Smooth muscle cell (in vitro differentiated cells): ENCODE measurements around the gene CWC27. TPM values are rescaled to one million over a fixed set of nuclear protein-coding genes. Genes with fewer than 3 reads are reported as not detected.

Source experiments
- DNase-seq: peaks from one replicate; lab custom pipeline; 2025; ENCODE audit not compliant: unreplicated experiment; lab: John Stamatoyannopoulos, UW
- H2AFZ ChIP-seq: fragments of 200-600 bp; sonication (generic); 2 replicates; pipeline ENCODE4 v1.6.0; 2016; ENCODE audit warnings: antibody characterized with exemption, low read depth, mild to moderate bottlenecking
- H3F3A ChIP-seq: fragments of 200-600 bp; sonication (generic); 2 replicates; pipeline ENCODE4 v1.6.0; 2017; ENCODE audit warnings: antibody characterized with exemption, low read depth
- H3K27ac ChIP-seq: fragments of 200-600 bp; sonication (generic); 2 replicates; pipeline ENCODE4 v1.5.1; 2016; ENCODE audit warnings: low read depth, mild to moderate bottlenecking
- H3K27me3 ChIP-seq: fragments of 200-600 bp; sonication (generic); 2 replicates; pipeline ENCODE4 v1.6.1; 2016; ENCODE audit warnings: low read depth, mild to moderate bottlenecking
- H3K36me3 ChIP-seq: fragments of 200-600 bp; sonication (generic); 2 replicates; pipeline ENCODE4 v1.5.1; 2016; ENCODE audit warnings: low read depth
- H3K4me1 ChIP-seq: fragments of 200-600 bp; sonication (generic); 2 replicates; pipeline ENCODE4 v1.5.1; 2016; ENCODE audit warnings: low read depth
- H3K4me2 ChIP-seq: fragments of 200-600 bp; sonication (generic); 2 replicates; pipeline ENCODE4 v1.6.0; 2016; ENCODE audit warnings: mild to moderate bottlenecking
- H3K4me3 ChIP-seq: fragments of 200-600 bp; sonication (generic); 2 replicates; pipeline ENCODE4 v1.5.1; 2016; ENCODE audit warnings: mild to moderate bottlenecking
- H3K79me2 ChIP-seq: fragments of 200-600 bp; sonication (generic); 2 replicates; pipeline ENCODE4 v1.6.0; 2016; ENCODE audit warnings: low read depth, mild to moderate bottlenecking
- H3K9ac ChIP-seq: fragments of 200-600 bp; sonication (generic); 2 replicates; pipeline ENCODE4 v1.6.0; 2016; ENCODE audit warnings: low read depth
- H3K9me3 ChIP-seq: fragments of 200-600 bp; sonication (generic); replicated peaks from 2 replicates; pipeline ENCODE4 v1.5.1; 2016; ENCODE audit warnings: low read depth
- H4K20me1 ChIP-seq: fragments of 200-600 bp; sonication (generic); 2 replicates; pipeline ENCODE4 v1.6.0; 2016; ENCODE audit warnings: low read depth
- CTCF ChIP-seq: fragments of 200-600 bp; sonication (generic); IDR thresholded peaks from 2 replicates; pipeline ENCODE4 v1.5.1; 2017; ENCODE audit warnings: borderline replicate concordance, mild to moderate bottlenecking, antibody characterized with exemption; ENCODE audit not compliant: insufficient read depth, poor library complexity, severe bottlenecking
- WGBS: methylation state at CpG from one replicate; pipeline ENCODE4 v1.1.7; 2016; ENCODE audit warnings: low lambda C conversion rate; 5-methylcytosine and 5-hydroxymethylcytosine counted together
- polyA plus RNA-seq: library from polyadenylated mRNA; unstranded; fragments of >200 nt; fragmentation: Nextera tagmentation; extraction: Ambion mirVana; gene quantifications from 2 replicates; pipeline ENCODE4 v1.2.1, GENCODE V29; 2016
- total RNA-seq: library from RNA; depleted of rRNA; stranded (reverse); fragments of >200 nt; gene quantifications from 2 replicates; pipeline ENCODE4 v1.2.3, GENCODE V29; 2014

CWC27 gene
- total and polyA plus RNA-seq, 2 experiments from 2014 or later = 34.6 to 40.8 TPM

- Histone ChIP-seq H3K79me2 (peaks cover 24% of the 10 kb centered on the region), H3K27me3 (no peaks in the 10 kb centered on the region), H3K27ac (no peak overlapping the region), H2AFZ (no peak overlapping the region), H3K4me2 (no peak overlapping the region), H3F3A (no peaks in the 10 kb centered on the region), H3K4me1 (no peaks in the 10 kb centered on the region), H3K9ac (no peak overlapping the region), H3K36me3 (peaks cover 4% of the 10 kb centered on the region), H3K9me3 (no peaks in the 10 kb centered on the region), H4K20me1 (peaks cover 53% of the 10 kb centered on the region), H3K4me3 (no peak overlapping the region)
- TF ChIP-seq CTCF = no peak
- WGBS = 94% methylated on average over 1 of the region's 1 CpG
- no peak for DNase-seq
Observed at GRCh38 chr5:64742411-64742810, 26.3 kb upstream of the CWC27 start.

GRCh38 chr5:64742821-64743220, 25.9 kb upstream of the CWC27 start:
- Histone ChIP-seq H3K9ac (no peak overlapping the region), H3F3A (no peaks in the 10 kb centered on the region), H4K20me1 (peaks cover 50% of the 10 kb centered on the region), H3K4me1 (no peaks in the 10 kb centered on the region), H3K4me2 (no peak overlapping the region), H3K79me2 (peaks cover 24% of the 10 kb centered on the region), H3K9me3 (no peaks in the 10 kb centered on the region), H3K4me3 (no peak overlapping the region), H3K27me3 (no peaks in the 10 kb centered on the region), H3K36me3 (peaks cover 4% of the 10 kb centered on the region), H3K27ac (no peak overlapping the region), H2AFZ (no peak overlapping the region)
- DNase-seq = no peak
- no peak for TF ChIP-seq CTCF

GRCh38 chr5:64744914-64745313, 23.8 kb upstream of the CWC27 start:
- DNase-seq = no peak
- Histone ChIP-seq H4K20me1 (peaks cover 58% of the 10 kb centered on the region), H3K4me1 (no peaks in the 10 kb centered on the region), H3K9me3 (no peaks in the 10 kb centered on the region), H3K9ac (no peak overlapping the region), H3F3A (no peaks in the 10 kb centered on the region), H3K4me3 (no peak overlapping the region), H2AFZ (no peak overlapping the region), H3K36me3 (no peaks in the 10 kb centered on the region), H3K27me3 (no peaks in the 10 kb centered on the region), H3K27ac (no peak overlapping the region), H3K4me2 (no peak overlapping the region), H3K79me2 (peaks cover 27% of the 10 kb centered on the region)
- WGBS = 86% methylated on average over 1 of the region's 1 CpG
- TF ChIP-seq CTCF = no peak

- H3F3A ChIP-seq = no peaks in the 10 kb centered on the region
- DNase-seq = no peak
- H3K27ac ChIP-seq = no peak overlapping the region
- H3K9me3 ChIP-seq = no peaks in the 10 kb centered on the region
- no peak for TF ChIP-seq CTCF
- H3K27me3 ChIP-seq = no peaks in the 10 kb centered on the region
- no peak overlapping the region for H3K4me3 ChIP-seq
- no peak overlapping the region for H3K9ac ChIP-seq
- no peak overlapping the region for H2AFZ ChIP-seq
- H3K79me2 ChIP-seq = peaks cover 25% of the 10 kb centered on the region
- H3K4me1 ChIP-seq = no peaks in the 10 kb centered on the region
- peaks cover 63% of the 10 kb centered on the region for H4K20me1 ChIP-seq
- 79% methylated on average over 1 of the region's 1 CpG for WGBS
- no peaks in the 10 kb centered on the region for H3K36me3 ChIP-seq
- no peak overlapping the region for H3K4me2 ChIP-seq
Observed at GRCh38 chr5:64746446-64746845, 22.3 kb upstream of the CWC27 start.
